H1 (cell line): ENCODE results near the gene ARHGEF28. TPM values are rescaled to one million over a fixed set of nuclear protein-coding genes. Genes with fewer than 3 reads are reported as not detected.

Experiments used
- CTCF ChIA-PET: fragments of 300-600 bp; sonication (Branson Sonifier 250); formaldehyde crosslinking; loops from one replicate; lab custom pipeline; 2021; ENCODE audit not compliant: partially characterized antibody; lab: Charles Lee
- POLR2A ChIA-PET: fragments of 300-600 bp; sonication (Branson Sonifier 250); formaldehyde crosslinking; loops from one replicate; lab custom pipeline; 2021; ENCODE audit warnings: inconsistent platforms; ENCODE audit not compliant: partially characterized antibody; lab: Charles Lee
- DNase-seq, 2 experiments: peaks; one replicate each; pipeline versions ENCODE4 v3.0.0 to v3.0.0-alpha.2; 2010 to 2022; ENCODE audit warnings: low spot score in 2 of 2, low read depth in 1 of 2, mixed read lengths in 1 of 2
- FAIRE-seq: peaks from 2 replicates; lab custom pipeline; 2011; peaks lifted over from hg19 to GRCh38; lab: Jason Lieb, UNC
- H2AFZ ChIP-seq: 2 replicates; pipeline ENCODE4 v1.8.1; 2012; ENCODE audit warnings: low read length, inconsistent platforms
- H2AK5ac ChIP-seq: 2 replicates; pipeline ENCODE4 v1.6.1; 2013; ENCODE audit warnings: low read depth, low read length
- H2BK120ac ChIP-seq: replicated peaks from 2 replicates; pipeline ENCODE3; 2013; ENCODE audit warnings: low read depth, low read length, inconsistent platforms
- H2BK12ac ChIP-seq: 2 replicates; pipeline ENCODE4 v1.6.1; 2013; ENCODE audit warnings: low read depth, low read length
- H2BK15ac ChIP-seq: 2 replicates; pipeline ENCODE4 v1.6.1; 2013; ENCODE audit warnings: low read length
- H2BK20ac ChIP-seq: 2 replicates; pipeline ENCODE4 v1.6.1; 2013; ENCODE audit warnings: low read length
- H2BK5ac ChIP-seq: 2 replicates; pipeline ENCODE4 v1.6.1; 2013; ENCODE audit warnings: low read depth, low read length
- H3K14ac ChIP-seq: 2 replicates; pipeline ENCODE4 v1.6.1; 2013; ENCODE audit warnings: inconsistent platforms; ENCODE audit not compliant: insufficient read length
- H3K18ac ChIP-seq: 2 replicates; pipeline ENCODE4 v1.6.1; 2013; ENCODE audit warnings: low read length; ENCODE audit errors: extremely low read depth
- H3K23ac ChIP-seq: 2 replicates; pipeline ENCODE4 v1.6.1; 2013; ENCODE audit warnings: inconsistent platforms; ENCODE audit not compliant: insufficient read length
- H3K23me2 ChIP-seq: 2 replicates; pipeline ENCODE4 v1.6.1; 2013; ENCODE audit warnings: low read depth, low read length
- H3K27ac ChIP-seq: 2 replicates; pipeline ENCODE4 v1.6.1; 2011; ENCODE audit warnings: low read depth, low read length, inconsistent platforms
- H3K27me3 ChIP-seq, 4 experiments: replicated peaks in 1 of 4; 1 replicate in 1 of 4; 2 replicates in 3 of 4; pipeline versions ENCODE4 v1.6.1 to v1.8.1; 2011 to 2013; ENCODE audit warnings: low read length in 3 of 4, mild to moderate bottlenecking in 3 of 4, inconsistent platforms in 2 of 4, mixed read lengths in 2 of 4, moderate library complexity in 1 of 4; ENCODE audit not compliant: control insufficient read depth in 3 of 4, insufficient read depth in 3 of 4; ENCODE audit errors: extremely low read depth in 1 of 4
- H3K36me3 ChIP-seq, 4 experiments: 2 replicates each; pipeline versions ENCODE4 v1.6.1 to v1.8.1; 2011 to 2013; ENCODE audit warnings: mild to moderate bottlenecking in 4 of 4, low read length in 3 of 4, moderate library complexity in 2 of 4, control low read depth in 1 of 4, inconsistent platforms in 1 of 4; ENCODE audit not compliant: insufficient read depth in 4 of 4, control insufficient read depth in 2 of 4
- H3K4ac ChIP-seq: replicated peaks from 2 replicates; pipeline ENCODE3; 2013; ENCODE audit warnings: low read length, low read depth, mixed read lengths, inconsistent platforms; ENCODE audit not compliant: insufficient read length
- H3K4me1 ChIP-seq, 4 experiments: replicated peaks in 1 of 4; 1 replicate in 1 of 4; 2 replicates in 3 of 4; pipeline versions ENCODE4 v1.6.1 to v1.8.1; 2011 to 2013; ENCODE audit warnings: low read length in 3 of 4, inconsistent platforms in 2 of 4, mixed read lengths in 1 of 4; ENCODE audit not compliant: insufficient read depth in 4 of 4, control insufficient read depth in 3 of 4
- H3K4me2 ChIP-seq, 2 experiments: 2 replicates each; pipeline versions ENCODE4 v1.6.1 to v1.8.1; 2011 to 2013; ENCODE audit warnings: low read depth in 2 of 2, low read length in 2 of 2, control low read depth in 1 of 2, inconsistent platforms in 1 of 2, mild to moderate bottlenecking in 1 of 2; ENCODE audit not compliant: insufficient read depth in 1 of 2
- H3K4me3 ChIP-seq, 4 experiments: fragments of 200-600, 300-600 bp in 1 of 4; sonication (generic), shearing (Covaris generic), sonication (Bioruptor Twin) in 1 of 4; 2 replicates each; pipeline versions ENCODE4 v1.5.1 to v1.8.1; 2011 to 2016; ENCODE audit warnings: low read length in 4 of 4, low read depth in 3 of 4, control low read depth in 2 of 4, inconsistent platforms in 2 of 4, mild to moderate bottlenecking in 2 of 4, mixed read lengths in 1 of 4, moderate library complexity in 1 of 4; ENCODE audit not compliant: insufficient read depth in 2 of 4; ENCODE audit errors: extremely low read depth in 1 of 4
- H3K56ac ChIP-seq: replicated peaks from 2 replicates; pipeline ENCODE3; 2013; ENCODE audit warnings: low read depth, mild to moderate bottlenecking, mixed read lengths, low read length, inconsistent platforms; ENCODE audit not compliant: insufficient read length
- H3K79me1 ChIP-seq: 2 replicates; pipeline ENCODE4 v1.6.1; 2013; ENCODE audit warnings: low read depth, low read length, control low read depth
- H3K79me2 ChIP-seq, 2 experiments: 2 replicates each; pipeline versions ENCODE4 v1.6.1 to v1.8.1; 2012 to 2013; ENCODE audit warnings: low read length in 2 of 2, mild to moderate bottlenecking in 2 of 2, inconsistent platforms in 1 of 2; ENCODE audit not compliant: insufficient read depth in 2 of 2, control insufficient read depth in 1 of 2
- H3K9ac ChIP-seq, 4 experiments: replicated peaks in 1 of 4; 1 replicate in 1 of 4; 2 replicates in 3 of 4; pipeline versions ENCODE4 v1.6.1 to v1.8.1; 2011 to 2013; ENCODE audit warnings: low read depth in 3 of 4, low read length in 3 of 4, control low read depth in 2 of 4, mild to moderate bottlenecking in 2 of 4, moderate library complexity in 2 of 4, inconsistent platforms in 1 of 4; ENCODE audit errors: extremely low read depth in 1 of 4
- H3K9me3 ChIP-seq, 2 experiments: 2 replicates each; pipeline versions ENCODE4 v1.6.1 to v1.8.1; 2012 to 2013; ENCODE audit warnings: mild to moderate bottlenecking in 2 of 2, moderate library complexity in 2 of 2, control low read depth in 1 of 2, inconsistent platforms in 1 of 2, low read depth in 1 of 2, low read length in 1 of 2, mixed read lengths in 1 of 2; ENCODE audit not compliant: insufficient read depth in 2 of 2
- H4K20me1 ChIP-seq, 2 experiments: replicated peaks in 1 of 2; 2 replicates each; pipeline versions ENCODE3 to v1.8.1; 2011 to 2013; ENCODE audit warnings: inconsistent platforms in 2 of 2, low read length in 2 of 2, mild to moderate bottlenecking in 1 of 2; ENCODE audit not compliant: insufficient read depth in 2 of 2, control insufficient read depth in 1 of 2
- H4K5ac ChIP-seq: 2 replicates; pipeline ENCODE4 v1.6.1; 2013; ENCODE audit warnings: low read length, low read depth, mixed read lengths, inconsistent platforms; ENCODE audit not compliant: insufficient read length
- H4K8ac ChIP-seq: 2 replicates; pipeline ENCODE4 v1.8.0; 2013; ENCODE audit warnings: mild to moderate bottlenecking, moderate library complexity, low read length, inconsistent platforms; ENCODE audit not compliant: insufficient read depth; ENCODE audit errors: extremely low read depth
- H4K91ac ChIP-seq: replicated peaks from 2 replicates; pipeline ENCODE3; 2013; ENCODE audit warnings: low read length, mixed read lengths, inconsistent platforms; ENCODE audit not compliant: insufficient read length
- BACH1 ChIP-seq: IDR thresholded peaks from 2 replicates; pipeline ENCODE4 v1.6.1; 2012; ENCODE audit warnings: low read length, improper control_type of control experiment
- BRCA1 ChIP-seq: IDR thresholded peaks from 2 replicates; pipeline ENCODE4 v1.6.1; 2012; ENCODE audit warnings: low read depth, low read length, improper control_type of control experiment
- CHD1 ChIP-seq: IDR thresholded peaks from 2 replicates; pipeline ENCODE4 v1.6.1; 2012; ENCODE audit warnings: low read depth, low read length, improper control_type of control experiment
- GTF2F1 ChIP-seq: IDR thresholded peaks from 2 replicates; pipeline ENCODE4 v1.6.1; 2012; ENCODE audit warnings: low read depth, low read length, improper control_type of control experiment, borderline replicate concordance
- MAFK ChIP-seq: IDR thresholded peaks from 2 replicates; pipeline ENCODE4 v1.6.1; 2012; ENCODE audit warnings: low read depth, mild to moderate bottlenecking, improper control_type of control experiment, low read length
- POU5F1 ChIP-seq: IDR thresholded peaks from 2 replicates; pipeline ENCODE4 v1.6.1; 2011; ENCODE audit warnings: low read depth, mild to moderate bottlenecking, low read length, moderate library complexity
- RBBP5 ChIP-seq: IDR thresholded peaks from 2 replicates; pipeline ENCODE4 v1.7.1; 2012; ENCODE audit warnings: low read depth, mild to moderate bottlenecking, inconsistent platforms, low read length, moderate library complexity, borderline replicate concordance
- ZNF274 ChIP-seq: IDR thresholded peaks from 2 replicates; pipeline ENCODE4 v1.7.0; 2012; ENCODE audit warnings: low read length, borderline replicate concordance; ENCODE audit errors: extremely low read depth
- WGBS, 2 experiments: shearing (Covaris generic) in 1 of 2; methylation state at CpG; one replicate each; pipeline versions ENCODE4 v1.1.6 to v1.1.7; 2013 to 2015; ENCODE audit warnings: low lambda C conversion rate in 2 of 2, mixed read lengths in 2 of 2, inconsistent platforms in 1 of 2, low coverage in 1 of 2, missing lambda C conversion rate in 1 of 2; ENCODE audit not compliant: insufficient replicate concordance in 2 of 2, insufficient coverage in 1 of 2, insufficient read length in 1 of 2; ENCODE audit errors: extremely low coverage in 1 of 2, missing lambda C conversion rate in 1 of 2; 5-methylcytosine and 5-hydroxymethylcytosine counted together
- polyA plus RNA-seq, 7 experiments: library from polyadenylated mRNA; depleted of rRNA in 3 of 7; stranded (reverse) in 5 of 7; unstranded in 2 of 7; fragments of >200 nt in 5 of 7; fragments of 200-250 nt in 2 of 7; gene quantifications; 1 replicate in 5 of 7; 2 replicates in 1 of 7; 4 replicates in 1 of 7; pipeline versions ENCODE4 v1.2.1 to v1.2.3, GENCODE V29; 2011 to 2013; ENCODE audit warnings: missing spikeins in 2 of 7, mixed read lengths in 2 of 7
- total RNA-seq: library from RNA; stranded (reverse); fragmentation: NEBNext Ultra II Directional; extraction: Animal tissue kit (Norgen Biotek cat#: 25700); gene quantifications from 2 replicates; pipeline ENCODE4 v1.2.1, GENCODE V29; 2021

Gene ARHGEF28
- total and polyA plus RNA-seq, 2 of the 8 experiments (the other 6 are each of a cell fraction or from before 2014, with no cell fraction given): 0.33 to 1.0 TPM

GRCh38 chr5:73944581-73944980 lies 318.6 kb downstream of the ARHGEF28 start:
- H2BK5ac ChIP-seq: no peak overlapping the region
- no peaks in the 10 kb centered on the region for H3K4me1 ChIP-seq
- H3K79me2 ChIP-seq: no peaks in the 10 kb centered on the region
- no peaks in the 10 kb centered on the region for H4K20me1 ChIP-seq
- H3K23me2 ChIP-seq: no peaks in the 10 kb centered on the region
- no peaks in the 10 kb centered on the region for H3K27me3 ChIP-seq
- H3K23ac ChIP-seq: no peak overlapping the region
- no peak overlapping the region for H2AFZ ChIP-seq
- H3K79me1 ChIP-seq: no peaks in the 10 kb centered on the region
- 93% methylated on average over 1 of the region's 1 CpG; no CpG with 5 or more reads in 1 of the 2 experiments for WGBS, 2 experiments
- no peak overlapping the region for H3K27ac ChIP-seq
- CTCF ChIA-PET: interaction anchor here (0.6 to 2.5 kb wide), 13 partner anchors 10 to 699 kb away, joined by 3 to 12 read pairs (median 4); no protein-coding TSS in a partner anchor
- H2BK12ac ChIP-seq: no peak overlapping the region
- no peak overlapping the region for H4K91ac ChIP-seq
- DNase-seq (no peak), FAIRE-seq (no peak)
- TF ChIP-seq CHD1: no peak
- TF ChIP-seq BRCA1: no peak
- no peak for TF ChIP-seq MAFK
- no peak for TF ChIP-seq GTF2F1
- no peak for TF ChIP-seq BACH1
- no peak for TF ChIP-seq RBBP5
- no peak for TF ChIP-seq POU5F1
- no peak for TF ChIP-seq ZNF274
- H2AK5ac ChIP-seq: no peak overlapping the region
- no peak overlapping the region for H3K56ac ChIP-seq
- no peak overlapping the region for H3K9ac ChIP-seq
- H3K4me2 ChIP-seq: no peak overlapping the region
- no peak overlapping the region for H2BK20ac ChIP-seq
- no peak overlapping the region for H4K8ac ChIP-seq
- H3K36me3 ChIP-seq: no peaks in the 10 kb centered on the region
- H3K4me3 ChIP-seq: no peak overlapping the region
- peaks cover 0 to 3% of the 10 kb centered on the region in 2 experiments; a peak in 1 of 4 replicates for H3K9me3 ChIP-seq
- H4K5ac ChIP-seq: no peak overlapping the region
- POLR2A ChIA-PET: no interaction called here
- H3K18ac ChIP-seq: no peak overlapping the region
- H3K4ac ChIP-seq: no peak overlapping the region
- H3K14ac ChIP-seq: no peak overlapping the region
- H2BK15ac ChIP-seq: no peak overlapping the region
- no peak overlapping the region for H2BK120ac ChIP-seq
